Activated T-helper 1 cell treated with anti-CD3 and anti-CD28 coated beads, Interleukin-12 subunit alpha, Interleukin-12 subunit beta, Interleukin-2, Interleukin-4 antibody, amounts not matched to agents 30 ng/mL and 10 ng/mL and 1 ng/mL, durations not matched to agents 14 hours and 24 hours and 36 hours (primary cell): ENCODE data around the gene ZBTB45. TPM values are rescaled to one million over a fixed set of nuclear protein-coding genes. Genes with fewer than 3 reads are reported as not detected.

ENCODE experiments used
- DNase-seq: peaks from one replicate; pipeline ENCODE4 v3.0.0; 2021; ENCODE audit warnings: low spot score
- H3K27ac Mint-ChIP-seq: one replicate; pipeline ENCODE4 v1.8.0; 2021; ENCODE audit warnings: mild to moderate bottlenecking, mixed read lengths
- H3K27me3 Mint-ChIP-seq: one replicate; pipeline ENCODE4 v1.8.0; 2022; ENCODE audit warnings: mild to moderate bottlenecking, moderate library complexity, mixed read lengths; ENCODE audit not compliant: insufficient read depth
- H3K36me3 Mint-ChIP-seq: one replicate; pipeline ENCODE4 v1.8.0; 2021; ENCODE audit warnings: low read depth, mixed read lengths
- H3K4me1 Mint-ChIP-seq: one replicate; pipeline ENCODE4 v1.8.0; 2021; ENCODE audit warnings: low read depth, mixed read lengths
- H3K4me3 Mint-ChIP-seq: one replicate; pipeline ENCODE4 v1.8.0; 2021; ENCODE audit warnings: mild to moderate bottlenecking, moderate library complexity, mixed read lengths
- H3K9me3 Mint-ChIP-seq: one replicate; pipeline ENCODE4 v1.8.0; 2021; ENCODE audit warnings: mixed read lengths
- intact Hi-C: fragments of 100-400 bp; cut with micrococcal nuclease; formaldehyde crosslinking; loops from one replicate; pipeline ENCODE4 v1.15.1; 2024
- total RNA-seq: library from RNA; stranded (reverse); gene quantifications from 2 replicates; pipeline ENCODE4 v1.2.3, GENCODE V29; 2022

Gene ZBTB45
- total RNA-seq, 1 donor from 2014 or later: 15.9 TPM

DNA sequence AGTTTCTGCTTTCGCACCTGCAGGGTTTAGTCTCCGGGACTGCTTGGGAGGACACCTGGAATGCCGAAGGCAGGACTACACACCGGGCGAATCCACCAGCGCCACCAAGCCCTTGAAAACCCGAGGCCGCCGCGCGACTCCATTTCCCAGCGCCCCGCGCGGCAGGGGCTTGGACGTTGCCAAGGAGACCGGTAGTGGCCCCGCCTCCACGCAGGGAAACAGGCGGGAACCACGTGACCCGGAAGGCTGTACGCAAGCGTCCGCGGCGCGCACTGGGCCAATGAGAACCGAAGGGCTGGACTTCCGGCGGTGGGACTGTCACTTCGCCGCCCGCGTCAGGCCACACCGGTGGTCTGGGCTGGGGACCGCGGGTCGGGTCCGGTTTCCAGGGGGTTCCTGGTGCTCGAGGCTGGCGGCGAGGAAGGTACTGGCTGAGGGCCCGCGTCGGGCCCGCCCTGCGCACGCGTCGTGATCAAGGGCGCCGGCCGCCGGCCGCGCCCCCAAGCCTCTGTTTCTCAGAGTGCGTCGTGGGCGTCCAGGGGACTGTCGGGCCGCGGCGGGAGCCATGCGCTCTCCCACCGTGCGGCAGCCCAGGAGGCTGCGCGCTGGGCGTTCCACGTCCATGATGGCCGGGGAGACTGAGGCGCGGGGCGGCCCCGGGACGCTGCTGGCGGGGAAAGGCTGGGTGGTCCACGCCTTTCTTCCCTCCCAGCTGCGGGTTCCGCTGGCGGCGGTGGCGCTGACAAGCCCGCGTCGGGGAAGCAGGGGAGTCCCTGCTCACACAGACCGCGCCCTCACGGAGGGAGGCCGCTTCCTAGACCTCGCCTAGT lies 52.6 kb downstream of the ZBTB45 start, which contains the start of gene ZNF324:
Gene ZNF324 (plus strand): TSS at position 321 of the 830 bp plus-strand sequence. CDS start 2,106 bp downstream, outside the sequence.
- H3K9me3 Mint-ChIP-seq: no peaks in the 10 kb centered on the region
- peak within 1 kb of the TSS; percentile 88 for H3K4me3 Mint-ChIP-seq
- peaks cover 17% of the 10 kb centered on the region for H3K4me1 Mint-ChIP-seq
- peak within 1 kb of the TSS; percentile 71 for H3K27ac Mint-ChIP-seq
- no peaks in the 10 kb centered on the region for H3K27me3 Mint-ChIP-seq
- no peaks in the 10 kb centered on the region for H3K36me3 Mint-ChIP-seq
- intact Hi-C loops: loop anchor here (1.0 to 2.0 kb wide), 13 partner anchors 8 to 162 kb away; partner anchors contain the start of genes ERVK3-1, MZF1, TRIM28 and ZBTB45
- peak; percentile 96 for DNase-seq

DNA sequence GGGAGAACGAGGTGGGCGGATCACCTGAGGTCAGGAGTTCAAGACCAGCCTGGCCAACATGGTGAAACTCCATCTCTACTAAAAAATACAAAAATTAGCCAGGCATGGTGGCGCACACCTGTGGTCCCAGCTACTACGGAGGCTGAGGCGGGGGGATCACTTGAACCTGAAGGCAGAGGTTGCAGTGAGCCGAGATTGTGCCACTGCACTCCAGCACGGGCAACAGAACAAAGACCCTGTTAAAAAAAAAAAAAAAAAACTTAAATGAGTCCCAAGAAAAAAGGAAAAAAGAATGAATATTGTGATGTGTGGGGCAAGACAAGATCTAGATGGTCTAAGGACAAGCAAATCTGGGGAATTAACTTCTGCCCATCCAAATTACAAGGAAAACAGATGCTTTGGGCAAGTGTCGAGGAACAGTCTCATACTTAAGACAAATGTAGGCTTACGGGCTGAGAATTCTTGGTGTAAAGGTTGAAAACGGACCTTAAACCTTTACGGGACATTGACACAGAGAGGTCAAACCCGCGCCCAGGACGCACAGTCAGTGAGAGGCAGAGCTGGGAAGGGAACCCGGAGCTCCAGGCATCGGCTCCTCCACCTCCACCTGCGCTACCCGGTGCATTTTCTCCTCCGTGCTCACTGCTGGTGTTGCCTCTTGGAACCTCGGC lies 53.4 kb downstream of the ZBTB45 start:
- intact Hi-C loops: loop anchor here (1.0 to 2.0 kb wide), 7 partner anchors 15 to 161 kb away; partner anchors contain the start of genes ERVK3-1, TRIM28, ZBTB45 and ZNF132
- peak overlapping the region; percentile 71 for H3K27ac Mint-ChIP-seq

More for the DNA sequence above, 53.4 kb downstream of the ZBTB45 start:
- Mint-ChIP-seq H3K36me3 (no peaks in the 10 kb centered on the region), H3K4me3 (peak overlapping the region; percentile 88), H3K27me3 (no peaks in the 10 kb centered on the region), H3K9me3 (no peaks in the 10 kb centered on the region), H3K4me1 (peaks cover 17% of the 10 kb centered on the region)
- no peak for DNase-seq

Other genes starting within 250 kb of the ZBTB45 start
- gene ZNF8, start 240.9 kb downstream of the ZBTB45 start, total RNA-seq: 4.0 and 4.4 TPM in 2 replicates
- gene ERVK3-1, start 214.4 kb downstream of the ZBTB45 start, total RNA-seq: 87.1 and 96.7 TPM in 2 replicates
- gene ZSCAN22, start 192.8 kb downstream of the ZBTB45 start, total RNA-seq: 4.7 and 4.8 TPM in 2 replicates
- 7.1 and 7.7 TPM in 2 replicates for gene A1BG, start 166.3 kb downstream of the ZBTB45 start, total RNA-seq
- 0.76 and 0.93 TPM in 2 replicates for gene ZNF497, start 157.1 kb downstream of the ZBTB45 start, total RNA-seq
- 0.86 and 1.4 TPM in 2 replicates for gene ZNF837, start 138.8 kb downstream of the ZBTB45 start, total RNA-seq
- gene RPS5, start 132.5 kb downstream of the ZBTB45 start, total RNA-seq: 1,157 and 1,161 TPM in 2 replicates
- 0.65 and 1.6 TPM in 2 replicates for gene RNF225, start 124.2 kb downstream of the ZBTB45 start, total RNA-seq
- 17.8 and 20.6 TPM in 2 replicates for gene ZNF584, start 111.2 kb downstream of the ZBTB45 start, total RNA-seq
- gene ZNF132, start 79.7 kb downstream of the ZBTB45 start, total RNA-seq: 3.4 and 3.5 TPM in 2 replicates
- 14.3 and 15.1 TPM in 2 replicates for gene ZNF324B, start 68.2 kb downstream of the ZBTB45 start, total RNA-seq
- 12.8 and 15.5 TPM in 2 replicates for gene ZNF324, start 52.7 kb downstream of the ZBTB45 start, total RNA-seq
- gene ZNF446, start 43.5 kb downstream of the ZBTB45 start, total RNA-seq: 6.6 and 6.7 TPM in 2 replicates
- gene SLC27A5, start 7.8 kb downstream of the ZBTB45 start, total RNA-seq: 23.3 and 24.7 TPM in 2 replicates
- gene TRIM28, start 24.3 kb upstream of the ZBTB45 start, total RNA-seq: 664 and 687 TPM in 2 replicates
- 109 and 114 TPM in 2 replicates for gene CHMP2A, start 35.3 kb upstream of the ZBTB45 start, total RNA-seq
- 147 and 164 TPM in 2 replicates for gene UBE2M, start 38.8 kb upstream of the ZBTB45 start, total RNA-seq
- 19.6 and 21.6 TPM in 2 replicates for gene MZF1, start 53.5 kb upstream of the ZBTB45 start, total RNA-seq